H9 (cell line): ENCODE results near the gene PREB. TPM values are rescaled to one million over a fixed set of nuclear protein-coding genes. Genes with fewer than 3 reads are reported as not detected.

Experiments
- DNase-seq: peaks from one replicate; pipeline ENCODE4 v3.0.0-alpha.2; 2017
- H2AFZ ChIP-seq: one replicate; pipeline ENCODE4 v1.6.1; 2013; ENCODE audit warnings: mild to moderate bottlenecking, low read length, control low read depth, moderate library complexity
- H2AK5ac ChIP-seq: 2 replicates; pipeline ENCODE4 v1.6.1; 2013; ENCODE audit warnings: low read length, control low read depth, mixed read lengths; ENCODE audit not compliant: insufficient read length
- H2BK120ac ChIP-seq: one replicate; pipeline ENCODE4 v1.6.1; 2013; ENCODE audit warnings: low read depth, mild to moderate bottlenecking, low read length, control low read depth, inconsistent platforms; ENCODE audit not compliant: poor library complexity, severe bottlenecking
- H2BK12ac ChIP-seq: 2 replicates; pipeline ENCODE4 v1.6.1; 2013; ENCODE audit warnings: low read length, control low read depth, mixed read lengths, low read depth; ENCODE audit not compliant: insufficient read length
- H2BK15ac ChIP-seq: 2 replicates; pipeline ENCODE4 v1.6.1; 2013; ENCODE audit warnings: low read depth, low read length, control low read depth
- H2BK20ac ChIP-seq: one replicate; pipeline ENCODE4 v1.6.1; 2013; ENCODE audit warnings: low read depth, mild to moderate bottlenecking, low read length, control low read depth, inconsistent platforms; ENCODE audit not compliant: poor library complexity, severe bottlenecking
- H2BK5ac ChIP-seq: 2 replicates; pipeline ENCODE4 v1.6.1; 2013; ENCODE audit warnings: low read length, control low read depth, mixed read lengths; ENCODE audit not compliant: insufficient read length
- H3K14ac ChIP-seq: 2 replicates; pipeline ENCODE4 v1.6.1; 2013; ENCODE audit warnings: low read length, control low read depth; ENCODE audit not compliant: insufficient read depth
- H3K18ac ChIP-seq: 2 replicates; pipeline ENCODE4 v1.6.1; 2013; ENCODE audit warnings: low read depth, mild to moderate bottlenecking, mixed read lengths, low read length, control low read depth; ENCODE audit not compliant: insufficient read length
- H3K23ac ChIP-seq: 2 replicates; pipeline ENCODE4 v1.6.1; 2013; ENCODE audit warnings: low read length, control low read depth, mixed read lengths, low read depth; ENCODE audit not compliant: insufficient read length
- H3K23me2 ChIP-seq: 2 replicates; pipeline ENCODE4 v1.6.1; 2013; ENCODE audit warnings: low read depth, mild to moderate bottlenecking, mixed read lengths, low read length, control low read depth; ENCODE audit not compliant: insufficient read length, poor library complexity, severe bottlenecking
- H3K27ac ChIP-seq: 2 replicates; pipeline ENCODE4 v1.5.1; 2013; ENCODE audit warnings: low read length, control low read depth, mixed read lengths, low read depth; ENCODE audit not compliant: insufficient read length
- H3K27me3 ChIP-seq: 2 replicates; pipeline ENCODE4 v1.6.1; 2013; ENCODE audit warnings: low read length, control low read depth, inconsistent platforms; ENCODE audit not compliant: insufficient read depth
- H3K4ac ChIP-seq: 2 replicates; pipeline ENCODE4 v1.6.1; 2013; ENCODE audit warnings: low read depth, mild to moderate bottlenecking, control low read depth, inconsistent platforms, low read length, moderate library complexity
- H3K4me1 ChIP-seq: 2 replicates; pipeline ENCODE4 v1.6.1; 2013; ENCODE audit warnings: low read length, control low read depth, inconsistent platforms; ENCODE audit not compliant: insufficient read depth
- H3K4me2 ChIP-seq: 2 replicates; pipeline ENCODE4 v1.6.1; 2013; ENCODE audit warnings: low read length, control low read depth, mixed read lengths; ENCODE audit not compliant: insufficient read length, insufficient read depth
- H3K56ac ChIP-seq: 2 replicates; pipeline ENCODE4 v1.6.1; 2013; ENCODE audit warnings: low read depth, mild to moderate bottlenecking, mixed read lengths, low read length, control low read depth; ENCODE audit not compliant: insufficient read length
- H3K79me1 ChIP-seq: 2 replicates; pipeline ENCODE4 v1.6.1; 2013; ENCODE audit warnings: low read depth, mild to moderate bottlenecking, moderate library complexity, low read length, control low read depth, inconsistent platforms; ENCODE audit not compliant: insufficient read depth, poor library complexity, severe bottlenecking
- H3K79me2 ChIP-seq: 2 replicates; pipeline ENCODE4 v1.6.1; 2013; ENCODE audit warnings: low read length, control low read depth, inconsistent platforms; ENCODE audit not compliant: insufficient read depth
- H3K9ac ChIP-seq: 2 replicates; pipeline ENCODE4 v1.6.1; 2013; ENCODE audit warnings: low read length, control low read depth, mixed read lengths; ENCODE audit not compliant: insufficient read length; ENCODE audit errors: extremely low read depth
- H3K9me3 ChIP-seq: one replicate; pipeline ENCODE4 v1.6.1; 2013; ENCODE audit warnings: low read depth, low read length, inconsistent platforms; ENCODE audit not compliant: control insufficient read depth
- H3T11ph ChIP-seq: one replicate; pipeline ENCODE4 v1.6.1; 2013; ENCODE audit warnings: mild to moderate bottlenecking, low read length, control low read depth, inconsistent platforms
- H4K20me1 ChIP-seq: one replicate; pipeline ENCODE4 v1.6.1; 2013; ENCODE audit not compliant: control insufficient read depth, insufficient read length, insufficient read depth
- H4K5ac ChIP-seq: 2 replicates; pipeline ENCODE4 v1.6.1; 2013; ENCODE audit warnings: low read depth, mild to moderate bottlenecking, mixed read lengths, low read length, control low read depth; ENCODE audit not compliant: insufficient read length
- H4K8ac ChIP-seq: replicated peaks from 2 replicates; pipeline ENCODE4 v1.6.1; 2013; ENCODE audit warnings: low read length, control low read depth, mixed read lengths, low read depth; ENCODE audit not compliant: insufficient read length
- H4K91ac ChIP-seq: 2 replicates; pipeline ENCODE4 v1.6.1; 2013; ENCODE audit warnings: low read depth, mild to moderate bottlenecking, moderate library complexity, mixed read lengths, low read length, control low read depth; ENCODE audit not compliant: insufficient read length
- H3K27ac Mint-ChIP-seq, 3 experiments: 2 replicates in 2 of 3; 3 replicates in 1 of 3; pipeline ENCODE4 v1.8.0; 2020 to 2021; ENCODE audit warnings: mixed read lengths in 3 of 3, mild to moderate bottlenecking in 1 of 3, moderate library complexity in 1 of 3
- H3K27me3 Mint-ChIP-seq: 2 replicates; pipeline ENCODE4 v1.8.0; 2021; ENCODE audit warnings: low read depth, mild to moderate bottlenecking, moderate library complexity, mixed read lengths
- H3K36me3 Mint-ChIP-seq, 3 experiments: 2 replicates in 2 of 3; 3 replicates in 1 of 3; pipeline ENCODE4 v1.8.0; 2020 to 2021; ENCODE audit warnings: low read depth in 3 of 3, mixed read lengths in 3 of 3; ENCODE audit not compliant: insufficient read depth in 1 of 3
- H3K4me1 Mint-ChIP-seq, 2 experiments: 2 replicates each; pipeline ENCODE4 v1.8.0; 2020; ENCODE audit warnings: mixed read lengths in 2 of 2
- H3K4me3 Mint-ChIP-seq, 2 experiments: 2 replicates in 1 of 2; 3 replicates in 1 of 2; pipeline ENCODE4 v1.8.0; 2020 to 2021; ENCODE audit warnings: mild to moderate bottlenecking in 2 of 2, mixed read lengths in 2 of 2, moderate library complexity in 1 of 2
- H3K9me3 Mint-ChIP-seq, 2 experiments: 2 replicates in 1 of 2; 3 replicates in 1 of 2; pipeline ENCODE4 v1.8.0; 2020; ENCODE audit warnings: mild to moderate bottlenecking in 2 of 2, mixed read lengths in 2 of 2, moderate library complexity in 1 of 2
- WGBS: extraction: QIAGEN DNeasy Blood & Tissue Kit; methylation state at CpG from one replicate; pipeline ENCODE4 v1.1.7; 2013; ENCODE audit warnings: missing lambda C conversion rate, low lambda C conversion rate, mixed read lengths; ENCODE audit not compliant: insufficient read length; ENCODE audit errors: extremely low coverage; 5-methylcytosine and 5-hydroxymethylcytosine counted together
- total RNA-seq: library from RNA; stranded (reverse); gene quantifications from 2 replicates; pipeline ENCODE4 v1.2.1, GENCODE V29; 2021
- TF ChIP-seq, protein P1 (sequence below): fragments of 200-600 bp; sonication (generic); conservative IDR thresholded peaks from 3 replicates; pipeline ENCODE4 v1.8.0; 2021; ENCODE audit warnings: antibody characterized with exemption, mild to moderate bottlenecking

PREB gene
- total RNA-seq, 1 experiment from 2014 or later, result 43.6 TPM

DNA sequence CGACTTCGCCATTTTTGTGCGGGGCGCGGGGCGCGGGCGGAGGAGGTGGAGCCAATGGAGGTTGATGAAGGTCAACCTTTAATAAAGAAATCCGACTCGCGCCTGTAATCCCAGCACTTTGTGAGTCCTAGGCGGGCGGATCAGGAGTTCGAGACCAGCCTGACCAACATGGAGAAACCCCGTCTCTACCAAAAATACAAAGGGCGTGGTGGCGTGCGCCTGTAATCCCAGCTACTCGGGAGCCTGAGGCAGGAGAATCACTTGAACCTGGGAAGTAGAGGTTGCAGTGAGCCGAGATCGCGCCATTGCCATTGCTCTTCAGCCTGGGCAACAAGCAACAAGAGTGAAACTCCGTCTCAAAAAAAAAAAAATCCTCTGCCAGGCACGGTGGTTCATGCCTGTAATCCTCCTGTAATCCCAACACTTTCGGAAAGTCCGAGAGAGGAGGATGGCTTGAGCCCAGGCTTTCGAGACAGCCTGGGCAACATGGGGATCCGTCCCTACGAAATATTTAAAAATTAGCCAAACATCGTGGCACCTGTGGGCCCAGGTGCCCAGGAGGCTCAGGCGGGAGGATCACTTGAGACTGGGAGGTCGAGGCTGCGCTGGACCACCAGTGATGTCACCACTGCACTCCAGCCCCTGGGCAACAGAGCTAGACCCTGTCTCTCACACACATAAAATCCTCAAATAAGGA lies 493 bp upstream of the PREB start:
- H2BK120ac ChIP-seq, result peak overlapping the region; percentile 86
- H3K4ac ChIP-seq, result no peak overlapping the region
- TF ChIP-seq, protein P1, sequence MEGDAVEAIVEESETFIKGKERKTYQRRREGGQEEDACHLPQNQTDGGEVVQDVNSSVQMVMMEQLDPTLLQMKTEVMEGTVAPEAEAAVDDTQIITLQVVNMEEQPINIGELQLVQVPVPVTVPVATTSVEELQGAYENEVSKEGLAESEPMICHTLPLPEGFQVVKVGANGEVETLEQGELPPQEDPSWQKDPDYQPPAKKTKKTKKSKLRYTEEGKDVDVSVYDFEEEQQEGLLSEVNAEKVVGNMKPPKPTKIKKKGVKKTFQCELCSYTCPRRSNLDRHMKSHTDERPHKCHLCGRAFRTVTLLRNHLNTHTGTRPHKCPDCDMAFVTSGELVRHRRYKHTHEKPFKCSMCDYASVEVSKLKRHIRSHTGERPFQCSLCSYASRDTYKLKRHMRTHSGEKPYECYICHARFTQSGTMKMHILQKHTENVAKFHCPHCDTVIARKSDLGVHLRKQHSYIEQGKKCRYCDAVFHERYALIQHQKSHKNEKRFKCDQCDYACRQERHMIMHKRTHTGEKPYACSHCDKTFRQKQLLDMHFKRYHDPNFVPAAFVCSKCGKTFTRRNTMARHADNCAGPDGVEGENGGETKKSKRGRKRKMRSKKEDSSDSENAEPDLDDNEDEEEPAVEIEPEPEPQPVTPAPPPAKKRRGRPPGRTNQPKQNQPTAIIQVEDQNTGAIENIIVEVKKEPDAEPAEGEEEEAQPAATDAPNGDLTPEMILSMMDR, result no peak
- no peaks in the 10 kb centered on the region for H4K20me1 ChIP-seq
- DNase-seq, result no peak
- WGBS, result no CpG with 5 or more reads among the region's 33 CpGs
- no peaks in the 10 kb centered on the region for H3K23me2 ChIP-seq
- no peaks in the 10 kb centered on the region for H3K9me3 ChIP-seq
- no peak overlapping the region for H3K4me2 ChIP-seq
- H4K8ac ChIP-seq, result no peak overlapping the region
- no peak overlapping the region for H2BK12ac ChIP-seq
- peak overlapping the region; percentile 90 to 96 for H3K4me3 Mint-ChIP-seq
- H4K5ac ChIP-seq, result peak overlapping the region; percentile 12
- H2BK15ac ChIP-seq, result no peak overlapping the region
- no peak overlapping the region for H4K91ac ChIP-seq
- H3K27me3 Mint-ChIP-seq, result peaks cover 10% of the 10 kb centered on the region
- H3K4me1 Mint-ChIP-seq, result peaks cover 10 to 11% of the 10 kb centered on the region in 2 experiments
- no peak overlapping the region for H3T11ph ChIP-seq
- no peak overlapping the region for H2BK20ac ChIP-seq
- peak overlapping the region in 2 of 3 experiments; percentile 76 to 85; a peak in 3 of 7 replicates for H3K27ac Mint-ChIP-seq
- no peak overlapping the region for H3K14ac ChIP-seq
- no peak overlapping the region for H3K56ac ChIP-seq
- no peak overlapping the region for H3K27ac ChIP-seq
- H2AK5ac ChIP-seq, result no peak overlapping the region
- peak overlapping the region; percentile 34 for H3K18ac ChIP-seq
- peaks cover 9 to 33% (median 32%) of the 10 kb centered on the region in 3 experiments for H3K36me3 Mint-ChIP-seq
- no peak overlapping the region for H2BK5ac ChIP-seq
- H3K4me1 ChIP-seq, result no peaks in the 10 kb centered on the region
- H3K27me3 ChIP-seq, result no peaks in the 10 kb centered on the region
- no peak overlapping the region for H3K23ac ChIP-seq
- H3K9me3 Mint-ChIP-seq, result no peaks in the 10 kb centered on the region
- H3K79me1 ChIP-seq, result peaks cover 4% of the 10 kb centered on the region
- H3K79me2 ChIP-seq, result peaks cover 2% of the 10 kb centered on the region; the same call in 1 of the 2 replicates
- H3K9ac ChIP-seq, result no peak overlapping the region
- no peak overlapping the region for H2AFZ ChIP-seq
